ENCODE measurements around the gene RNFT2.

The RNFT2 gene

GRCh38 chr12:116838365-116838764 is 100.2 kb downstream of the RNFT2 start:
- no peak for DNase-seq

- DNase-seq = no peak
Measured at GRCh38 chr12:116839287-116839830, 101.2 kb downstream of the RNFT2 start.

- no peak for DNase-seq
Measured at GRCh38 chr12:116843085-116843484, 105.0 kb downstream of the RNFT2 start.

GRCh38 chr12:116849216-116849615 is 111.1 kb downstream of the RNFT2 start:
- DNase-seq = no peak

- DNase-seq = no peak
Measured at GRCh38 chr12:116852303-116852702, 114.2 kb downstream of the RNFT2 start.

GRCh38 chr12:116853507-116853906 is 115.4 kb downstream of the RNFT2 start:
- no peak for DNase-seq

- DNase-seq = no peak
Measured at GRCh38 chr12:116855744-116856470, 117.8 kb downstream of the RNFT2 start.

- no peak for DNase-seq
Measured at GRCh38 chr12:116856729-116857128, 118.6 kb downstream of the RNFT2 start.

- no peak for DNase-seq
Measured at GRCh38 chr12:116859079-116859478, 121.0 kb downstream of the RNFT2 start.

- DNase-seq = no peak
Measured at GRCh38 chr12:116860263-116860662, 122.1 kb downstream of the RNFT2 start.

- DNase-seq = no peak
Measured at GRCh38 chr12:116861320-116861719, 123.2 kb downstream of the RNFT2 start.

GRCh38 chr12:116862167-116862566 is 124.1 kb downstream of the RNFT2 start:
- no peak for DNase-seq

- no peak for DNase-seq
Measured at GRCh38 chr12:116863275-116863767, 125.2 kb downstream of the RNFT2 start.

- no peak for DNase-seq
Measured at GRCh38 chr12:116864371-116865160, 126.5 kb downstream of the RNFT2 start.

- no peak for DNase-seq
Measured at GRCh38 chr12:116867523-116867922, 129.4 kb downstream of the RNFT2 start.

- no peak for DNase-seq
Measured at GRCh38 chr12:116870306-116870705, 132.2 kb downstream of the RNFT2 start.

GRCh38 chr12:116874324-116874995 is 136.3 kb downstream of the RNFT2 start:
- no peak for DNase-seq

- DNase-seq = no peak
Measured at GRCh38 chr12:116876151-116876869, 138.2 kb downstream of the RNFT2 start.

- no peak for DNase-seq
Measured at GRCh38 chr12:116878567-116879508, 140.7 kb downstream of the RNFT2 start.

GRCh38 chr12:116879509-116880212 is 141.5 kb downstream of the RNFT2 start:
- no peak for DNase-seq

Measured in GF-D8 (cell line).